Epithelial cell of proximal tubule (primary cell): ENCODE results near the gene ZPBP. TPM values are rescaled to one million over a fixed set of nuclear protein-coding genes. Genes with fewer than 3 reads are reported as not detected.

ENCODE experiments used
- DNase-seq: peaks from one replicate; pipeline ENCODE4 v3.0.0-alpha.2; 2011; ENCODE audit warnings: low read depth
- H3K4me3 ChIP-seq: 2 replicates; pipeline ENCODE4 v1.5.1; 2011; ENCODE audit warnings: low read depth, mild to moderate bottlenecking, low read length
- total RNA-seq: library from RNA; depleted of rRNA; stranded (reverse); fragments of >200 nt; gene quantifications from 2 replicates; pipeline ENCODE4 v1.2.3, GENCODE V29; 2015
- TF ChIP-seq, protein P1 (sequence below): conservative IDR thresholded peaks from 2 replicates; pipeline ENCODE4 v1.5.1; 2012; ENCODE audit warnings: low read depth, mild to moderate bottlenecking, low read length

Gene ZPBP
- total RNA-seq, 1 donor from 2014 or later = not detected

DNA sequence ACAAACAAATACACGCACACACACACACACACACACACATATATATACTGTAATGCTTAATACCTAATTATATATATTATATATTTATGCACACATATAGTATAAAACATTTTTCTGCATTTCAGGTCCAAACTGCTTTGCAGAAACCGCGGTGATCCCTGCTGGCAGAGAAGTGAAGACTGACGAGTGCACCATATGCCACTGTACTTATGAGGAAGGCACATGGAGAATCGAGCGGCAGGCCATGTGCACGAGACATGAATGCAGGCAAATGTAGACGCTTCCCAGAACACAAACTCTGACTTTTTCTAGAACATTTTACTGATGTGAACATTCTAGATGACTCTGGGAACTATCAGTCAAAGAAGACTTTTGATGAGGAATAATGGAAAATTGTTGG, 181.1 kb downstream of the ZPBP start:
- H3K4me3 ChIP-seq = no peak overlapping the region
- no peak for DNase-seq
- TF ChIP-seq, protein P1, sequence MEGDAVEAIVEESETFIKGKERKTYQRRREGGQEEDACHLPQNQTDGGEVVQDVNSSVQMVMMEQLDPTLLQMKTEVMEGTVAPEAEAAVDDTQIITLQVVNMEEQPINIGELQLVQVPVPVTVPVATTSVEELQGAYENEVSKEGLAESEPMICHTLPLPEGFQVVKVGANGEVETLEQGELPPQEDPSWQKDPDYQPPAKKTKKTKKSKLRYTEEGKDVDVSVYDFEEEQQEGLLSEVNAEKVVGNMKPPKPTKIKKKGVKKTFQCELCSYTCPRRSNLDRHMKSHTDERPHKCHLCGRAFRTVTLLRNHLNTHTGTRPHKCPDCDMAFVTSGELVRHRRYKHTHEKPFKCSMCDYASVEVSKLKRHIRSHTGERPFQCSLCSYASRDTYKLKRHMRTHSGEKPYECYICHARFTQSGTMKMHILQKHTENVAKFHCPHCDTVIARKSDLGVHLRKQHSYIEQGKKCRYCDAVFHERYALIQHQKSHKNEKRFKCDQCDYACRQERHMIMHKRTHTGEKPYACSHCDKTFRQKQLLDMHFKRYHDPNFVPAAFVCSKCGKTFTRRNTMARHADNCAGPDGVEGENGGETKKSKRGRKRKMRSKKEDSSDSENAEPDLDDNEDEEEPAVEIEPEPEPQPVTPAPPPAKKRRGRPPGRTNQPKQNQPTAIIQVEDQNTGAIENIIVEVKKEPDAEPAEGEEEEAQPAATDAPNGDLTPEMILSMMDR = no peak

DNA sequence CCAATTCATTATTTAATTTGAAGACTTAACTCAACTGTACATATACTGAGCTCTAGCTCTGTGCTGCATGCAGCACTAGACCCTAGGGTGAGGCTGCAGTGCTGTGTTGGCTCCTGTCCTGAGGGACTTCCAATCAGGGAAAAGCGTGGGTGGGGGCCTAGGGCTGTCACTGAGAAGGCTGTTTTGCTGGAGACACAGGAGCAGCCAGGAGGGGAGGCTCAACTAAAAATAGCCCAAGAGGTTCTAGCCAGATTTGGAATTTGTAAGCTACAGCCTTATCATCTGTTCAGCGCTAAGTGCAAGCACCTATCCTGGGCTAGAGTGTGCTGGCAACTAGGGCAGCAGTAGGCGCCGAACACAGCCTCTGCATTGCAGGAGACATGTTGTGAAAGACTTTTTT, 198.5 kb downstream of the ZPBP start:
- H3K4me3 ChIP-seq = no peak overlapping the region
- no peak for DNase-seq
- TF ChIP-seq, protein P1 = no peak

DNA sequence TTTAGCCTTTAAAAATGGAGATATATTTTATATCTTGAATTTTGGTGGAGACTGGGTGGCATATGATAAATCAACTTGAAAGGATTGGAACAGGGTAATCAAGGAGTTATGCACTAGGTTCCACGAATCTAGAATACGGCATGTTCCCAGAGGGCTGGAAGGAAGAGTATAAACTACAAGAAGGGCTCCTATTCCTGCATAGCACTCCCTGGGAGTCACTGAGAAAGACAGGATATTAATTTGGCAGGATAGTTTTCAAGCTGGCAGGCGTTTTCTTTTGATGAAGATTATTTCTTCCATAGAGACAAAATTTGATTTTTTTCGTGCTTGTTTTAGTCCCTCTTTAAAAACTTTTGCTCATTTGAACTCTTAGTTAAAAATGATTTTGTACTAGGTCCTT, 199.9 kb downstream of the ZPBP start:
- TF ChIP-seq, protein P1 = no peak
- no peak overlapping the region for H3K4me3 ChIP-seq
- no peak for DNase-seq

DNA sequence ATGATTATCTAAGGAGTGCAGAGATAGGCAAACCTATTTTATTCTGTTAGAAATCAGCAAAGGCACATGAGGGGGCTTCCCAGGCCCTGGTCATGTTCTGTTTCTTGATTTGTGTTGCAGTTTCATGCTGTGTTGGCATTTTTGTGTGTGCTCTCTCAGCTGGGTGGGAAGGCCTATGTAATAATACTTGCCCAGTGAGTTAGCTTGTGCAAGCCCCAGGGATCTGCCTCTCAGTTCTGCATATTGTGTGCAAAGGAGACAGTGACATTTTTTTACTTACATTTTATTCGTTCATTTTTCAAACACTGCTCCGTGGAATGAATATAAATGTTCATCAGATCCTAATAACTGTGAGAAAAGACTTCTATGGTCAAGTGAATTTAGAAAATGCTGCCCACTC, 200.6 kb downstream of the ZPBP start:
- TF ChIP-seq, protein P1 = no peak
- H3K4me3 ChIP-seq = no peak overlapping the region

More for the DNA sequence above, 200.6 kb downstream of the ZPBP start:
- no peak for DNase-seq

Other genes starting within 250 kb of the ZPBP start
- gene IKZF1, start 211.5 kb upstream of the ZPBP start, total RNA-seq = not detected in 2 replicates